Measurements from ENCODE around the gene DLAT.

DLAT gene

DNA sequence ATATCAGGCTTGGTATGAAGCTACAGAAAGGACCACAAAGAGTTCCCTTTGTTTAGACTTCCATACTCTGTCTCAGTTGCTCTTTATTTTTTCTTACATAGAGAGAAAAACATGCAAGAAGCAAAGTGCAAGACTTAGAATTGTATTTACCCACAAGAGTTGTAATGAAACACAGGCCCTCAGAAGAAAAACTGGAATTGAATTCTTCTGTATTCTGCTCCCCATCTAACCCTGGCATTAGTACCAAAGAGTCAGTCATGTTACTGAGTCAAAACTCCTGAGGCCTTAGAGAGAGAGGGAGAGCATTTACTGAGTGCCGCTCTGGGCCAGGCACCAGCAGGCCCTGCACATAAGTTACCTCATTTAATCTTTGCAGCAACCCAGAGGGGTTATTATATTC lies 43.9 kb upstream of the DLAT start:
- TF ChIP-seq, protein P1, sequence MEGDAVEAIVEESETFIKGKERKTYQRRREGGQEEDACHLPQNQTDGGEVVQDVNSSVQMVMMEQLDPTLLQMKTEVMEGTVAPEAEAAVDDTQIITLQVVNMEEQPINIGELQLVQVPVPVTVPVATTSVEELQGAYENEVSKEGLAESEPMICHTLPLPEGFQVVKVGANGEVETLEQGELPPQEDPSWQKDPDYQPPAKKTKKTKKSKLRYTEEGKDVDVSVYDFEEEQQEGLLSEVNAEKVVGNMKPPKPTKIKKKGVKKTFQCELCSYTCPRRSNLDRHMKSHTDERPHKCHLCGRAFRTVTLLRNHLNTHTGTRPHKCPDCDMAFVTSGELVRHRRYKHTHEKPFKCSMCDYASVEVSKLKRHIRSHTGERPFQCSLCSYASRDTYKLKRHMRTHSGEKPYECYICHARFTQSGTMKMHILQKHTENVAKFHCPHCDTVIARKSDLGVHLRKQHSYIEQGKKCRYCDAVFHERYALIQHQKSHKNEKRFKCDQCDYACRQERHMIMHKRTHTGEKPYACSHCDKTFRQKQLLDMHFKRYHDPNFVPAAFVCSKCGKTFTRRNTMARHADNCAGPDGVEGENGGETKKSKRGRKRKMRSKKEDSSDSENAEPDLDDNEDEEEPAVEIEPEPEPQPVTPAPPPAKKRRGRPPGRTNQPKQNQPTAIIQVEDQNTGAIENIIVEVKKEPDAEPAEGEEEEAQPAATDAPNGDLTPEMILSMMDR (IDR thresholded peaks at IDR 0.05; ENCODE audit: insufficient read depth, low read depth, low read length, missing control alignments): no peak

DNA sequence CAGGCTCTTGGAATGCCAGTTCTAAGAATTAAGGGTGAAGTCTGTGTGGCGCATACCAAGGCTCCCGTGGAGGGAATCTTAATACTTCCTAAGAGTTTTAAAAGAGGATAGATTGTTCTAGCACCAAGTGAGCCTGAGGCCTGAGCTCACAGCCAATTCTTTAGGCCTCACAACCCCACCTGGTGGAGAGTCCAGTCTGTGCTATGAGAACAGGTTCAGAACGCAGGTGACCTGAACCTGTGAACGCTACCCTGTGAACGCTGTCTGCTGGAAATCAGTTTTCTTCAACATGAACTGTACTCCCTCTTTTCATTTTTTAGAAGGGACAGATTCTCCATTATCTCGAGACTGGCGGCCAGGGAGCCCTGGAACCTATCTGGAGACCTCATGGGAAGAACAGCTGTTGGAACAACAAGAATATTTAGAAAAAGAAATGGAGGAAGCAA lies 43.2 kb upstream of the DLAT start:
- TF ChIP-seq, protein P1 (IDR thresholded peaks at IDR 0.05; ENCODE audit: insufficient read depth, low read depth, low read length, missing control alignments): peak; percentile 77
- DNase-seq (ENCODE audit: low read depth): peak; percentile 74
- no peak overlapping the region for H3K4me3 ChIP-seq (ENCODE audit: low read depth, low read length)

More for the DNA sequence above, 43.9 kb upstream of the DLAT start:
- H3K4me3 ChIP-seq (ENCODE audit: low read depth, low read length): no peak overlapping the region
- no peak for DNase-seq (ENCODE audit: low read depth)

DNA sequence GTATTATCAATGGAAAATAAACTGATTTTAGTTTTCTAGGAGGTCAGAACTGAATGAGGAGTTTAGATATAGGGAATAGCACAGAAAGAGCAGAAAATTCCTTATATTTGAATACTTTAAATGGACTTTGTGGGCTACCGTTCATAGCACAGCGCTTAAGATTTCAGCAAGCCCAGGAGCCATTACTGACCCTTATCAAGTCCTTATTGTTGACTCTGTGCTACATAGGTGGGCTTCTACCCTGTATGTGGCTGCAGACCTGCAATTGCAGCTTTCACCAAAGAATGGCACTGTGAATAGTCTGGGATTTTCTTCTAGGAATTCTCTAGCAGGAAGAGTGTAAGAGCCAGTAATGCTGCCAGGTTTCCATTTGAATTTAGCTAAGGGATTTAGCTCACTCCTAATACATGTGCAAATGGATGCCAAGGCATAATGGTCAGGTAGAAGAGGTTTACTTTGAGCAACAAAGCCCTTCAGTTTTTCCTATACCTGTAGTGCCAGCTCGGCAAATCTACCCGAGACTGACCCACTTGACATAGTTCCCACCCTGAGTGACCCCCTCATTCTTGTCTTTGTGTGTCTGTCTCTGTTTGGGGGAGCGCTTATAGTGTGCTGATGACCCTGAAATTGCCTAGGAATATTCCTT lies 42.5 kb upstream of the DLAT start:
- TF ChIP-seq, protein P1 (IDR thresholded peaks at IDR 0.05; ENCODE audit: insufficient read depth, low read depth, low read length, missing control alignments): no peak
- H3K4me3 ChIP-seq (ENCODE audit: low read depth, low read length): no peak overlapping the region
- DNase-seq (ENCODE audit: low read depth): no peak

DNA sequence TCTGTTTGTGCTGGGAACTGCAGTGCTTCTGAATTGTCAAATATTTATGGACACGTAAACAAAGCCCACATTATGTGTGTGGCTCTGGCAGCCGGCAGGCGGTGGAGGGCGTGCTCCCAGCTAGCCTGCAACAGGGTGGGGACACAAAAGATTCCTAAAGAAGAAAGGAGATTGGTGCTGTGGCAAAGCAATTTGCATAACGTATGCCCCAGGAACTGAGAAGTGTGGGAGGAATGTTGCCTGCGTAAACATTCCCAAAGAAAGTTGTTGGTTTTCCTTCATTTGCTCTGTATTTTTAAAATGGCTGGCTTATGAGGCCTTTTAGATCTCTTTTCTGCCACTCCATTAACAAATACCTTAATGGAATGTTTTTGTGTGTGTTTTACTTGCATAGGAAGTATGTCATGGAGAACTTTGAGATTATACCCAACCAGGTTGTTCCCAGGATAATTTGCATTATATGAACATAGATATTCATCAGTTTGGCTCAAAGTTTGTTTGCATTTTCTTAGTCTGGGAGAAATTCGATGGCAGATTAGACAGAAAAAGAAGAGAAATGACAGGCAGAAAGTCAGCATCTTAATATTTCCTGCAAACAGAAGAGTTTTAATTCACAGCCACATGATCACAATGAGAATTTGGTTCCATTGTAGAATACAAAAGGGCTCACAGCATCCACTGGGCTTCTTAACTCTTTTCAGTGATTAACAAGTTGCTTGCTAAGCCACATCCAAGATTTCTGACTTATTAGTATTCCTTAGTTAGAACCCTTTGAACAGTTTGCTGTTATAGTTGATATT lies 41.8 kb upstream of the DLAT start:
- no peak for DNase-seq (ENCODE audit: low read depth)
- TF ChIP-seq, protein P1 (IDR thresholded peaks at IDR 0.05; ENCODE audit: insufficient read depth, low read depth, low read length, missing control alignments): no peak
- no peak overlapping the region for H3K4me3 ChIP-seq (ENCODE audit: low read depth, low read length)

GRCh38 chr11:111986589-111986988 lies 38.6 kb upstream of the DLAT start:
- no peak overlapping the region for H3K4me3 ChIP-seq (ENCODE audit: low read depth, low read length)

GRCh38 chr11:111990381-111990780 lies 34.8 kb upstream of the DLAT start:
- TF ChIP-seq, protein P1 (IDR thresholded peaks at IDR 0.05; ENCODE audit: insufficient read depth, low read depth, low read length, missing control alignments): no peak

More at GRCh38 chr11:111986589-111986988, 38.6 kb upstream of the DLAT start:
- no peak for DNase-seq (ENCODE audit: low read depth)
- TF ChIP-seq, protein P1 (IDR thresholded peaks at IDR 0.05; ENCODE audit: insufficient read depth, low read depth, low read length, missing control alignments): no peak

More at GRCh38 chr11:111990381-111990780, 34.8 kb upstream of the DLAT start:
- no peak overlapping the region for H3K4me3 ChIP-seq (ENCODE audit: low read depth, low read length)
- DNase-seq (ENCODE audit: low read depth): no peak
